Fibroblast of skin of abdomen (primary cell): ENCODE measurements around the gene KRT76.

Experiments used
- DNase-seq: peaks from one replicate; pipeline ENCODE4 v3.0.0-alpha.2; 2013

Gene KRT76

DNA sequence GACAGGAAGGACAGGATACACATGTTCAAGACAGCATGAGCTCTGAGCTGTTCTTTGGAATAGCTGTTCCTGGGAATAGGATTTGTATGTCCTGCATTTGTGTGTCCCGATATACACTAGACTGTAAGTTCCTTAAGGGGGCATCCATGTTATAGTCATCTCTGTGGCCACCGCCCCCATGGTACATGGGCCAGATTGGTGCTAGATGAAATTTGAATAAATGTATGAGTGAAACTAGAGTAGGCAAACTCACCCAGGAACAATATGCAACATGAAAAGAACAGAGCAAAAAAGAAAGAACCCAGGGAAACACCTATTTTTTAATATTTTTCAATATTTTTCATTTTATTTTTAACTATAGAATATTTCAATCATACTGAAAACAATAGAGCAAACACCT, 48.8 kb downstream of the KRT76 start:
- no peak for DNase-seq

GRCh38 chr12:52727037-52727436, 50.1 kb downstream of the KRT76 start:
- no peak for DNase-seq

GRCh38 chr12:52726451-52726850, 50.7 kb downstream of the KRT76 start:
- DNase-seq, result no peak

DNA sequence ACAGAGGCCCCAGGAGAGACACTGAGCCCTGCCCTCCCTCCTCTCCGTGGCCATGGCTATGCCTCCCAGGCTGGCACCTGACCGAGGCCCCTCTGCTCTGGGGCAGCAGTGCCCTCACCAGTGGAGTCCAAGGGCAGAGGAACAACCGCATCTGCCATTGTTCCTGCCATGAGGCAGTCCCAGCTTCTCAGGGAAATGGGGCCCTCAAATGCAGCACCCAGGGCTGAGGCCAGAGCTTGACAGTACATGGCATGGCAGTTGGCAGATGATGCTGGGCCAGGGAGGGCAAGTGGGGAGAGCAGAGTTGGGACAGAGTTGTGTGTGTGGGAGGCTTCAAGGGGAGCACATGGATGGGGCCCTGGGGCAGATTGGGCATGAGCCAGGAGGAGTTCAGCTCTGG, 52.8 kb downstream of the KRT76 start:
- DNase-seq, result no peak

DNA sequence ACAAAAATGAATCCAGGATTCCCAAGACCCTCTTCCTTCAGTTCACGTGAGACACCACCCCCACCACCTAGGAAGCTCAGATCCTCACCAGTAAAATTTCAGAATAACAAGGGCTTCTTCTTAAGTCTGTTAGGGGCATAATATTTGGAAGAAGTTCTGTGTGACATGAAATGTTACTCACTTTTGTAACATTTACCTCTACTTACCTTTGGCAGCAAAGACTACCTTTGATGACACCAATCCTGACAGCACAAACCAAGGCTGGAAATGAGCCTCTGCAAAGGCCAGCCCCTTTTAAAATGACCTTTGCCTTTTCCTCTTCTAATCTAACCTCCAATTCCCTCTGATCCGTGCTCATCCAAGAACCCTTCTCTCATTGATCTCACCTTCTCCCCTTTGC, 54.5 kb downstream of the KRT76 start:
- no peak for DNase-seq

- no peak for DNase-seq
Observed at GRCh38 chr12:52721838-52722470, 55.2 kb downstream of the KRT76 start.

DNA sequence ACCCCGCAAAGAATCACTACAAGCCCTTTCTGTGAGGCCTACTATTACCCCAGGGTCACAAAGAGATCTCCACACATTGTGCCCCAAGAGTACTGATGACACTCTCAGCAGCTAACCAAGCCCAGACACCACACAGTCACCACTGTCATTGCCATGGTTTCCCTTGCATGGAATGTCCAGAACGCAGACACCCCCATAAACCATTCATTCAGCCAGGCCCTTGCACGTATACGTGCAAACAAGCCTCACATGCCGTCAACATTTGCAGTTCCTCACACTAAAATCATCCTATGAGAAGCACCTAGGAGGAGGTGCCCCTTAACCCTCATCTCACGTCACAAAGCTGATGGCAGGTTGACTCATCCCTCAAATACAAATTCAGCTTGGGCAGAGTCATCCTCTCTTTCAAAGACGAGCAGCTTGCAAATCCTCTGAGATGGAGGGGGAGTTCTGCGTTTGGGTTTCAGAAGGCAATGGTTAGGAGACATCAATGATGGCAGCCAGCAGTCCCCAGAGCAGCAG, 56.7 kb downstream of the KRT76 start:
- no peak for DNase-seq
